GM12892 (cell line): ENCODE measurements around the gene TNC.

Source experiments
- POLR2A ChIP-seq: IDR thresholded peaks from 2 replicates; pipeline ENCODE4 v1.6.1; 2011; ENCODE audit warnings: low read depth, low read length, control low read depth
- POLR2AphosphoS5 ChIP-seq: IDR thresholded peaks from 2 replicates; pipeline ENCODE4 v1.6.1; 2011; ENCODE audit warnings: low read depth, low read length, control low read depth
- TAF1 ChIP-seq: IDR thresholded peaks from 2 replicates; pipeline ENCODE4 v1.6.1; 2011; ENCODE audit warnings: low read depth, mild to moderate bottlenecking, control low read depth, low read length, borderline replicate concordance

GRCh38 chr9:115012486-115012885 is 105.5 kb downstream of the TNC start:
- TF ChIP-seq TAF1: no peak
- TF ChIP-seq POLR2A: no peak
- no peak for TF ChIP-seq POLR2AphosphoS5
